ENCODE data around the gene C1orf141. TPM values are rescaled to one million over a fixed set of nuclear protein-coding genes. Genes with fewer than 3 reads are reported as not detected.

C1orf141 gene
- total and polyA plus RNA-seq, 9 of the 15 experiments (the other 6 are each of a cell fraction or from before 2014, with no cell fraction given) = not detected

DNA sequence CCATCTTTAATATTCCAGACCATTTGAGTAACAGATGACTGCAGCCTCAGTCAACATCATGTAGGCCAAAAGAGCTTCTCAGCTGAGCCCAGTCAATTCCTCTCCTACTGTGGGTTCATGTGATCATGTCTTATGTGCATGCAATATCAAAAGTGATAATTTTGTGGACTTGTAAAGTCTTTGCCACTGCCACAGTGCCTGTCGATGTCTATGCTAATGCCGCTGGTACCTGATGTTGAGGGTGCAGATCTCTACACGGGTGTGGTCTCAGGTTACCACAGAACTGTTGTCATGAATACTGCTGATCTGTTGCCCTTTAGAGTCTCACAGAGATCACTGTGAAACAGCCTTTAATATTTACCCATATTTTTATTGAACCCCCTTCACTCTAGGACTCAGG is 11.3 kb upstream of the C1orf141 start:
- CTCF ChIA-PET (ENCODE audit: low intra/inter-chr PET ratio) = interaction anchor here (0.5 to 1.6 kb wide), 2 partner anchors 150 to 192 kb away, joined by 3 to 5 read pairs; no protein-coding TSS in a partner anchor
- ATAC-seq (no peak), DNase-seq (ENCODE audit: extremely low read depth in 1 of 4, low spot score in 3 of 4) (no peak), FAIRE-seq (no peak)
- no TSS peak for BruUV-seq (replicated peaks)
- POLR2A ChIA-PET = no interaction called here
- TF ChIP-seq NRF1 (conservative IDR thresholded peaks at IDR 0.05 in 1 of 2, IDR thresholded peaks at IDR 0.05 in 1 of 2) = no peak
- TF ChIP-seq, protein P1, sequence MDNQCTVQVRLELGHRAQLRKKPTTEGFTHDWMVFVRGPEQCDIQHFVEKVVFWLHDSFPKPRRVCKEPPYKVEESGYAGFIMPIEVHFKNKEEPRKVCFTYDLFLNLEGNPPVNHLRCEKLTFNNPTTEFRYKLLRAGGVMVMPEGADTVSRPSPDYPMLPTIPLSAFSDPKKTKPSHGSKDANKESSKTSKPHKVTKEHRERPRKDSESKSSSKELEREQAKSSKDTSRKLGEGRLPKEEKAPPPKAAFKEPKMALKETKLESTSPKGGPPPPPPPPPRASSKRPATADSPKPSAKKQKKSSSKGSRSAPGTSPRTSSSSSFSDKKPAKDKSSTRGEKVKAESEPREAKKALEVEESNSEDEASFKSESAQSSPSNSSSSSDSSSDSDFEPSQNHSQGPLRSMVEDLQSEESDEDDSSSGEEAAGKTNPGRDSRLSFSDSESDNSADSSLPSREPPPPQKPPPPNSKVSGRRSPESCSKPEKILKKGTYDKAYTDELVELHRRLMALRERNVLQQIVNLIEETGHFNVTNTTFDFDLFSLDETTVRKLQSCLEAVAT (IDR thresholded peaks at IDR 0.05) = no peak
- TF ChIP-seq ZNF699 (CRISPR knock-in tag; IDR thresholded peaks at IDR 0.05; ENCODE audit: insufficient replicate concordance) = no peak
- TF ChIP-seq, protein P2, sequence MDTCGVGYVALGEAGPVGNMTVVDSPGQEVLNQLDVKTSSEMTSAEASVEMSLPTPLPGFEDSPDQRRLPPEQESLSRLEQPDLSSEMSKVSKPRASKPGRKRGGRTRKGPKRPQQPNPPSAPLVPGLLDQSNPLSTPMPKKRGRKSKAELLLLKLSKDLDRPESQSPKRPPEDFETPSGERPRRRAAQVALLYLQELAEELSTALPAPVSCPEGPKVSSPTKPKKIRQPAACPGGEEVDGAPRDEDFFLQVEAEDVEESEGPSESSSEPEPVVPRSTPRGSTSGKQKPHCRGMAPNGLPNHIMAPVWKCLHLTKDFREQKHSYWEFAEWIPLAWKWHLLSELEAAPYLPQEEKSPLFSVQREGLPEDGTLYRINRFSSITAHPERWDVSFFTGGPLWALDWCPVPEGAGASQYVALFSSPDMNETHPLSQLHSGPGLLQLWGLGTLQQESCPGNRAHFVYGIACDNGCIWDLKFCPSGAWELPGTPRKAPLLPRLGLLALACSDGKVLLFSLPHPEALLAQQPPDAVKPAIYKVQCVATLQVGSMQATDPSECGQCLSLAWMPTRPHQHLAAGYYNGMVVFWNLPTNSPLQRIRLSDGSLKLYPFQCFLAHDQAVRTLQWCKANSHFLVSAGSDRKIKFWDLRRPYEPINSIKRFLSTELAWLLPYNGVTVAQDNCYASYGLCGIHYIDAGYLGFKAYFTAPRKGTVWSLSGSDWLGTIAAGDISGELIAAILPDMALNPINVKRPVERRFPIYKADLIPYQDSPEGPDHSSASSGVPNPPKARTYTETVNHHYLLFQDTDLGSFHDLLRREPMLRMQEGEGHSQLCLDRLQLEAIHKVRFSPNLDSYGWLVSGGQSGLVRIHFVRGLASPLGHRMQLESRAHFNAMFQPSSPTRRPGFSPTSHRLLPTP (IDR thresholded peaks at IDR 0.05; ENCODE audit: borderline replicate concordance, extremely low read depth, insufficient read length) = no peak
- TF ChIP-seq, protein P3, sequence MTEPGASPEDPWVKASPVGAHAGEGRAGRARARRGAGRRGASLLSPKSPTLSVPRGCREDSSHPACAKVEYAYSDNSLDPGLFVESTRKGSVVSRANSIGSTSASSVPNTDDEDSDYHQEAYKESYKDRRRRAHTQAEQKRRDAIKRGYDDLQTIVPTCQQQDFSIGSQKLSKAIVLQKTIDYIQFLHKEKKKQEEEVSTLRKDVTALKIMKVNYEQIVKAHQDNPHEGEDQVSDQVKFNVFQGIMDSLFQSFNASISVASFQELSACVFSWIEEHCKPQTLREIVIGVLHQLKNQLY (CRISPR knock-in tag; conservative IDR thresholded peaks at IDR 0.05) = no peak
- no peak for TF ChIP-seq ZNF324 (CRISPR knock-in tag; IDR thresholded peaks at IDR 0.05)
- no peak for TF ChIP-seq POLR2A (conservative IDR thresholded peaks at IDR 0.05)
- TF ChIP-seq ASH1L (IDR thresholded peaks at IDR 0.05; ENCODE audit: borderline replicate concordance, low read depth, partially characterized antibody) = no peak
- TF ChIP-seq PCBP2 (IDR thresholded peaks at IDR 0.05; ENCODE audit: low read depth, low read length, poor library complexity, severe bottlenecking) = no peak
- intact Hi-C loops (cut with micrococcal nuclease) = loop anchor here (5.0 kb wide), 2 partner anchors 66 to 284 kb away; no protein-coding TSS in a partner anchor
- Histone ChIP-seq H3K4me3 (no peak overlapping the region), H3K79me2 (ENCODE audit: control insufficient read depth, insufficient read depth, low read length) (no peaks in the 10 kb centered on the region), H3K9me3 (replicated peaks; ENCODE audit: control insufficient read depth, insufficient read depth, low read depth, low read length) (no peaks in the 10 kb centered on the region), H3K27ac (ENCODE audit: extremely low read depth, low read depth, low read length) (no peak overlapping the region), H3K4me1 (replicated peaks in 1 of 2; ENCODE audit: control insufficient read depth in 2 of 2, insufficient read depth in 2 of 2, low read length in 2 of 2) (peaks cover 6 to 19% of the 10 kb centered on the region in 2 experiments; a peak in 3 of 5 replicates), H3K9me1 (ENCODE audit: control insufficient read depth, insufficient read depth, low read length) (no peaks in the 10 kb centered on the region), H3K9ac (ENCODE audit: insufficient read depth in 1 of 2, low read depth in 2 of 2, low read length in 2 of 2) (no peak overlapping the region), H2AFZ (ENCODE audit: low read depth, low read length) (no peak overlapping the region), H3K27me3 (ENCODE audit: control insufficient read depth in 2 of 2, insufficient read depth in 2 of 2, low read length in 2 of 2) (no peaks in the 10 kb centered on the region), H3K4me2 (ENCODE audit: insufficient read depth, low read length) (no peak overlapping the region), H3K36me3 (ENCODE audit: control insufficient read depth, insufficient read depth, low read length) (no peaks in the 10 kb centered on the region), H4K20me1 (replicated peaks; ENCODE audit: control insufficient read depth, insufficient read depth, low read length) (no peaks in the 10 kb centered on the region)
- 55% methylated on average over 3 of the region's 3 CpGs for WGBS (ENCODE audit: insufficient coverage, low coverage, missing lambda C conversion rate)
- in situ Hi-C loops (cut with MboI) = loop anchor here (5.0 to 10.0 kb wide), 3 partner anchors 144 to 384 kb away; no protein-coding TSS in a partner anchor
